WI38 (cell line): ENCODE results near the gene CARD10.

Experiments used
- H3K4me3 ChIP-seq: 2 replicates; pipeline ENCODE4 v1.5.1; 2011; ENCODE audit warnings: low read depth, mild to moderate bottlenecking, control low read depth, low read length
- TF ChIP-seq, protein P1 (sequence below): IDR thresholded peaks from 2 replicates; pipeline ENCODE4 v1.5.1; 2012; ENCODE audit warnings: low read depth, mild to moderate bottlenecking, control low read depth, low read length

CARD10 gene

GRCh38 chr22:37491559-37492427 lies 27.4 kb downstream of the CARD10 start:
- H3K4me3 ChIP-seq: no peak overlapping the region
- TF ChIP-seq, protein P1, sequence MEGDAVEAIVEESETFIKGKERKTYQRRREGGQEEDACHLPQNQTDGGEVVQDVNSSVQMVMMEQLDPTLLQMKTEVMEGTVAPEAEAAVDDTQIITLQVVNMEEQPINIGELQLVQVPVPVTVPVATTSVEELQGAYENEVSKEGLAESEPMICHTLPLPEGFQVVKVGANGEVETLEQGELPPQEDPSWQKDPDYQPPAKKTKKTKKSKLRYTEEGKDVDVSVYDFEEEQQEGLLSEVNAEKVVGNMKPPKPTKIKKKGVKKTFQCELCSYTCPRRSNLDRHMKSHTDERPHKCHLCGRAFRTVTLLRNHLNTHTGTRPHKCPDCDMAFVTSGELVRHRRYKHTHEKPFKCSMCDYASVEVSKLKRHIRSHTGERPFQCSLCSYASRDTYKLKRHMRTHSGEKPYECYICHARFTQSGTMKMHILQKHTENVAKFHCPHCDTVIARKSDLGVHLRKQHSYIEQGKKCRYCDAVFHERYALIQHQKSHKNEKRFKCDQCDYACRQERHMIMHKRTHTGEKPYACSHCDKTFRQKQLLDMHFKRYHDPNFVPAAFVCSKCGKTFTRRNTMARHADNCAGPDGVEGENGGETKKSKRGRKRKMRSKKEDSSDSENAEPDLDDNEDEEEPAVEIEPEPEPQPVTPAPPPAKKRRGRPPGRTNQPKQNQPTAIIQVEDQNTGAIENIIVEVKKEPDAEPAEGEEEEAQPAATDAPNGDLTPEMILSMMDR: no peak

DNA sequence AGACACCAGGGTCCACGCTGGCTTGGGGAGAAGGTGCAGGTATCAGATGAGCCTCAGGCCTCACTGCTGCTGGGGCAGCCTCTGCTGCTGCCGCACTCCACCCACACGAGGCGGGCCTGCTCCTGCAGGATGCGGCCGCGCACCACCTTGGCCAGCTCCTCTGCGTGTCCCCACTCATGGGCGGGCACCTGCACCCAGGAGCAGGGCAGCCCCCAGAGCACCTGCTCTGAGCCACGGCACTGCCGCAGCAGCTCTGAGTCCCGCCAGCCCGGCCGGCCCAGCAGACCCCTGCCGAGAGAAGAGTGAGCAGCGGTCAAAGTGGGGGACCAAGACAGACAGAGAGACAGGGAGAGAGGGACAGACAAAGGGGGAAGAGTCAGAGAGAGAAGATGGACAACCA lies 28.1 kb downstream of the CARD10 start:
- H3K4me3 ChIP-seq: no peak overlapping the region
- TF ChIP-seq, protein P1: no peak

DNA sequence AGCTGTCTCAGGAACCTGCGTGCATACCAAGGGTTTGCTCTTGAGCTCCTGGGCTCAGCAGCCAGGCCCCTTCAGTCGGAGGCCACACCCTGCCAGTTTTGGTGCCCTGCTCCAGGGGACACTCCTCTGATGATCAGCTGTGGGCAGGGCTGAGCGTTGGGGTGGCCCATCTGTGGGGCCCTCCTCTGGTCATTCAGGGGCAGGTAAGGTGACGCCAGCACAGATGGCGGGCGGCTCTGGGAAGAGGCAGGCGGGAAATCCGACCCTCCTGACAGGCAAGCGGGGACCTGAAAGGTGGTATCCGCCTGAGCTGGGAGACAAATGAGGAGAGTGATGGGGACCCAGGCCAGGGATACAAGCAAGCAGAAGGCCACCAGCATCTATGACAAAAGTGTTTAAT lies 29.2 kb downstream of the CARD10 start:
- H3K4me3 ChIP-seq: no peak overlapping the region
- TF ChIP-seq, protein P1: no peak

- TF ChIP-seq, protein P1: no peak
- no peak overlapping the region for H3K4me3 ChIP-seq
Measured at GRCh38 chr22:37488337-37489135, 30.7 kb downstream of the CARD10 start.

DNA sequence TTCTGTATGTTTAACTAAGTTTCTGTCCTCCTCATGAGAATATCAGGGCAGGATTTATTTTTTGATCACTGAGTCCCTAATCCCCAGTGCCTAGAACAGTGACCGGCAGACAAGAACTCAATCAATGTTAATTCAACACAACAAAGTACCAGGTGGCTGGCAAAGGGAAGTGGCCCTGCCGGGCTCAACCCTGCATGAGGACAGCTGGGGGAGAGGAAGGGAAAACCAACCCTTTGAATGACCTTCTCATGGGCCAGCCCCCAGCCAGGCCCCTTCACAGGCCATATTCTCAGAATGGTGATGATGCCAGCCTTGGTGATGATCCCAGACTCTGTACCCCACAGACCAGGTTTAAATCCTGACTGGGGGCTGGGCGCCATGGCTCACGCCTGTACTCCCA lies 31.6 kb downstream of the CARD10 start:
- H3K4me3 ChIP-seq: no peak overlapping the region
- TF ChIP-seq, protein P1: no peak

- TF ChIP-seq, protein P1: no peak
- H3K4me3 ChIP-seq: no peak overlapping the region
Measured at GRCh38 chr22:37487129-37487528, 32.1 kb downstream of the CARD10 start.
